GM12873 (cell line): ENCODE data around the gene STX17.

Source experiments
- TF ChIP-seq, protein P1 (sequence below): IDR thresholded peaks from 2 replicates; pipeline ENCODE4 v1.5.1; 2012; ENCODE audit warnings: low read depth, mild to moderate bottlenecking, moderate library complexity, low read length, control low read depth; ENCODE audit not compliant: insufficient read depth; ENCODE audit errors: missing control alignments

Gene STX17

DNA sequence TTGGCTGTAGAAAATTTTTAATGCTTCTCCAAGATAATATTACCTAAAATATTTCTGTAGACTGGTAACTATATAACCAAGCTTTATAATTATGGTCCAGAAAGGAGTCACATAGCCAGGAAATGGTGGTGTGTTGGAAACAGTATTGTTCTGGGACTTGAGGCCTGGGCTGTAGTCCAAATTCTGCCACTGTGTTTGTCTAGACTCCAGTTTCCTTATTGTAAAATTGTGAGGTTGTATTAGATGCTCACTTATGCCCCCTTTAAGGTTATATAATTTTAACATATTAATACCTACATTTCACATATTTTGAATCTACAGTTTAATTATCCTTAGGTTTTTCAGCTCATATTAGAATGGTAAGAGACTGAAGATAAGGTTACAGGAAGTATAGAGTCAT lies 42.4 kb downstream of the STX17 start:
- TF ChIP-seq, protein P1, sequence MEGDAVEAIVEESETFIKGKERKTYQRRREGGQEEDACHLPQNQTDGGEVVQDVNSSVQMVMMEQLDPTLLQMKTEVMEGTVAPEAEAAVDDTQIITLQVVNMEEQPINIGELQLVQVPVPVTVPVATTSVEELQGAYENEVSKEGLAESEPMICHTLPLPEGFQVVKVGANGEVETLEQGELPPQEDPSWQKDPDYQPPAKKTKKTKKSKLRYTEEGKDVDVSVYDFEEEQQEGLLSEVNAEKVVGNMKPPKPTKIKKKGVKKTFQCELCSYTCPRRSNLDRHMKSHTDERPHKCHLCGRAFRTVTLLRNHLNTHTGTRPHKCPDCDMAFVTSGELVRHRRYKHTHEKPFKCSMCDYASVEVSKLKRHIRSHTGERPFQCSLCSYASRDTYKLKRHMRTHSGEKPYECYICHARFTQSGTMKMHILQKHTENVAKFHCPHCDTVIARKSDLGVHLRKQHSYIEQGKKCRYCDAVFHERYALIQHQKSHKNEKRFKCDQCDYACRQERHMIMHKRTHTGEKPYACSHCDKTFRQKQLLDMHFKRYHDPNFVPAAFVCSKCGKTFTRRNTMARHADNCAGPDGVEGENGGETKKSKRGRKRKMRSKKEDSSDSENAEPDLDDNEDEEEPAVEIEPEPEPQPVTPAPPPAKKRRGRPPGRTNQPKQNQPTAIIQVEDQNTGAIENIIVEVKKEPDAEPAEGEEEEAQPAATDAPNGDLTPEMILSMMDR, result no peak

DNA sequence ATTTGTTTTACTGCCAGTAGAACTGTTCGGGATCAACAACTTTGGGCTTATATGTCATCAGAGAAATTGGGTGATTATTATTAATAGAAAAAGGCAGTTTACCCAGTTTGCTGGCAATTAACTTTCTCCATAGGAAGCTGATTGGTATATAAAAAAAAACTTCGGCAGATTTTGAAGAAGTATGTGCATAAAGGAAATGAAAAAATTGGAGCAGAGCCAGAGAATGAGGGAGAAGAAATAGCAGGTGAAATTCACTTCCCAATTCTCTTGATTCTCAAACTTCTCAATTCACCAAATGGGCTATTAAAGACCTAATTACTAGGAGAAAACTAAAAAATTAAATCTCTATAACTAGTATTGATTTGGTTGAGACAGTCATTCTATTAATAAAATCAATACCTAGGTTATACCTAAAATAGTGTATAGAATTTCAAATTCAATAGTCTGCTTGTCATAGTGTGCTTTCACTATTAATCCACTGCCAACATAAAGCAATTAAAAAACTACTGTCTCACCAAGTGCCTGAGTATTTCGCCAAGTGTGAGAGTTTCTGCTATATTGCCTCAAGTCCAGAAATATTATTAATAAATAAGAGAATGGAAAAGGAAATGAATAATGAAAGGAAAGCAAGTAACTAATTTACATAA lies 47.5 kb downstream of the STX17 start:
- TF ChIP-seq, protein P1, result no peak

DNA sequence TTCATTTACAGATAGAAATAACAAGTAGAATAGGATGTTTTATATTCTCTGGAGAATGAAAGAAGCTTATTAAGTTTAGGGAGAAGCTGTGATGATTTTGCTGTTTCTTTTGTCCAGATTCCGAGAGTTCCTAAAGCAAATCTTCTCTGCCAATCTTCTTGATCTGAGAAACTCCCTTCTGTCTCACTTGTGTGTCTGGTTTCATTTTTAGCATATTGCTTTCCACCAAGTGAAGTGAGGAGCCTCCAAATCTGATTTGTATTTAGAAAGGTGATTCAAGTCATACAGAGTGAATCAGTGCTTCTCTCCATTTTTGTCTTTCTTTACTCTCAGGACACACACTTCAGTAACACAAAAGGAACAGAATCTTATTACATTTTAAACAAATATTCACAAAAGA lies 48.4 kb downstream of the STX17 start:
- TF ChIP-seq, protein P1, result no peak

DNA sequence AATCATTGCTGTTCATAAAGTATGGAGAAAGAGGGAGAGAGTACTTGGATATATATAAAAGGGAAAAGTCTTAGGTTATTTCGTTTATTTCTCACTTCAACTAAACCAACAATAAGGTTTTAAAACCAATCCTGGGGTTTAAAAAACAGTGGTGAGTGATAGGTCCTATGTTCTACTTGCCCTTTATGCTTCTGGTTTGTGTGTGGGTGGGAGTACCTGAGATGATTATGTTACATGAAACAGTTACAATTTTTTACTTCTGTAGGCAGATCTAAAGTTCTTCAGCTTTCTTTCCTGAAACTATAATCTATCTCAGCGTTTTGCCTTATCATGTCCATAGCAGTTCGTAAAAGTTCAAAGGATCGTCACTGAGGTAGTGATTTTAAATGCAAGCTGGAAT lies 49.2 kb downstream of the STX17 start:
- TF ChIP-seq, protein P1, result no peak

DNA sequence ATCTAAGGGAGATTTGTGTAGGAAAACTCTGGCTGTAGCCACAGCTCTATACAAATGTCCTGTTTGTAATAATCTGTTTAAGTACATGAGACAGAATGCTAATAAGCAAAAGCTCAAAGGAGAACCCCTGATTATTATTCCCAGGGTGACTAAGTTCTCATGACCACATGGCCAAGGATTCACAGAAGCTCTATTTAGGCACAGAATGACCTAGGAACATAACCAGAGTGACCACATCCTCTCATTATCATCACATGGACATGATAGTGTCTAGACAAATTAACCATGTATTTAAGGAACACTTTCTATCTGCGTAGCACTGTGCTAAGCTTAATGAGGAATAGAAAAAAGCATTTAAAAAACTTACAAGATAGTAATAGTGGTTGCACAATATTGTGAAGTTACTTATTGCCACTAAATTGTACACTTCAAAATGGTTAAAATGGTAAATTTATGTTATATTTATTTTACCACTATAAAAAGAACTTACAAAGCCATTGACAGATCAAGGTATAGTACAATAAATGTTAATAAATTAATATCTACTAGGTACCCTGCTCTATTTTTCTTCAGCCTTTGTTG lies 56.3 kb downstream of the STX17 start:
- TF ChIP-seq, protein P1, result no peak

DNA sequence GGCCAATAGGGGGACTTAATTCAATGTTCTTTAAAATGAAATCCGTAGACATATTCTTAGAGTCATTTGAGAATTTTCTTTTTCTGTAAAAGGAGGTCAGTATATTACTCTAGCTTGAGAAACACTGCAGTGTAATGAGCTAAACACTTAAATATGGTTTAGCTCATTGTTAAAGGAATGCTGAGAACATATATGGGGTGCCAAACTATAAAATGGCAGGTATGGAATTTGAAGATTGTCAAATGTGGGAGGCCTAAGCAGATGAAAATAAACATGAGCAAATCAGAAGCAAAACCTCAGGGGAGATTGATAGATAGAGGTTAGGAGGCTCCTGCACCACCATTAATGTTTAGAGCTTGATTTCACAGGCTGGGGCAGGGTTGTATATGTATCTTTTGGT lies 57.9 kb downstream of the STX17 start:
- TF ChIP-seq, protein P1, result no peak

DNA sequence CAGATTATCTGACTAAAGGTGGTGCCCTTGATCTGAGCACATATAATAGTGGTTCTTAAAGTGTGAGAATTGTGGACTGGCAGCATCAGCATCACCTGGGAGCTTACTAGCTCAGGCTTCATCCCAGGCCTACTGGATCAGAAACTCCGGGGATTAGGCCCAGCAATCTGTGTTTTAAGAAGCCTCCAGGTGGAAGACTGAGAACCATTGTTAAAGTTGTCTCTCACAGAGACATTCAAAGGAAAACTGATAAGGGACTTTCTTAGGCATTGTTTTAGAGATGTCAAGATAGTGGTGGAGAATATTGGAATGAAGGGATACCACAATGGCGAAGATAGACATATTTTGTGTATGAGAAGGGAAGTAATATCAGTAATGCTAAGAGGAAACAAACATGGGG lies 59.5 kb downstream of the STX17 start:
- TF ChIP-seq, protein P1, result no peak

DNA sequence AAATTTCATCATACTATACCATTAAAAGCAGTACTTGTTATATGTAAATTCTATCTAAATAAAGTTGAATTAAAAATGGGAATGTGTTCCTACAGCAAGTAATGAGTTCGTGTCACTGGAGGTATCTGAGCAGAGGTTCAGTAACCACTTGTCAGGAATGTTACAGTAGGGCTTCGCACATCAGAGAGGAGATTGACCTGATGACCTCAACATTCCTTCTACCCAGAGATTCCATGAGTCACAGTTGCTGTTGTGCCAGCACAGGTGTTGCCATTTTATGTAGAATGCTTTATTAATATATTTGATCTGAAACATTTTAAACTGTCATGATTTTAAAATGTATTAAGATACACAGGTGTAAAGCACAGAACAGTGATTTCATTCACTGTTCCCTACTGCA lies 60.3 kb downstream of the STX17 start:
- TF ChIP-seq, protein P1, result no peak
